Measurements from ENCODE around the gene GNG8.

Gene GNG8

DNA sequence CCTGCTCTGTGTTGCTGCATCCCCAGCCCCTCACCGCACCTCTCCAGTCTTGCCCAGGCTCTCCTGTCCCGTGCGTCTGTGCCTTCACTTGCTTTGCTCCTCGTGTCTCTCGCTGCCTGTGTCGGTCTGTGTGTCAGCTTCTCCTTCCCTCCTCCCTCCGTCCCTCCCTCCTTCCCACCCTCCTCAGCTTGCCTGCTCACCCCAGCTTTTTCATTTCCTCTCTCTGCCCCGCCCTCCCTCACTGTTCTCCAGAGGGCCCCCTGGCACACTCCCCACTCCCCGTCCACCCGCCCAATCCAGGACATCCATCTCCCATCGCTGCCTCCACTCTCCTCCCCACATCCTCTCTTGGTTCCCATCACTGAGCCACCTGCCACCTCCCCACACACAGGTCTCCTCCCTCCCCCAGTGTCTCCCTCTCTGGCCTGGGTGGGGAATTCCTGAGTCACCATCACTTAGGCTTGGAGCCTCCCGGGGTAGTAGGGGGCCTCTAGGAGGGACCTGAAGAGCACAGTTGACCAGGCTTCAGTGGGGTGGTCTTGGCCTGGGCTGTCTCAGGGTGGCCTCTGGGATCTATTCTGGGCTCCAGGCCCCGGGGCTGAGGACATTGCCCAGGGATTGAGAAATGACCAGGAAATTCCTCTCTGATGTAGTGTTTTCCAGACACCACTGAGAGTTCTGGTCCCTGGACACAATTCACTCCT is 10.9 kb downstream of the GNG8 start, which contains the start of gene PTGIR:
TSS of gene PTGIR (minus strand) at position 132 of the 704 bp plus-strand sequence. CDS start 864 bp downstream, outside the sequence.
- H3K4me1 ChIP-seq (ENCODE audit: control insufficient read depth, insufficient read depth, low read length) = no peaks in the 10 kb centered on the region

DNA sequence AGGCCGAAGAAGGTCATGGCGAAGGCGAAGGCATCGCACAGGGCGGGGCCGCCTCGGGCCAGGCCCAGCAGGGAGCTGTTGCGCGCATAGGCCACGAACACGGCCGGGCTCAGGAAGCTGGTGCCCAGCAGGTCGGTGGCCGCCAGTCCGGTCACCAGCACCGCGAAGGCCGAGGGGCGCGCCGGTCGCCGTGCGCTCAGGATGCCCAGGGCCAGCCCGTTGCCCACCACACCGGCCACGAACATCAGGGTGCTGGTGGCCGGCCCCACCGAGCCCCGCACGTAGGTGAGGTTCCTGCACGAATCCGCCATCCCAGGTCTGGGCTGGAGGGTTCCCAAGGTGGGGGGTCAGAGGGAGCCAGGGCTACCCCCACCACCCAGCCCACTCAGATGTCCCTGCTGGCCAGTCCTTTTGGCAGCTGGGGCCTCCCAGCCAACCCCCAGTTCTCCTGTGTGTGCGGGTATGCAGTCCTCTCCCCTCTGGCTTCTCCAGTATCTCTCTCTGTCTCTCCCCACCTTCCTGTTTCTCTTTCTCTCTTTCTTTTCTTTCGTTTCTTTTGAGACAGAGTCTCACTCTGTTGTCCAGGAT is 12.0 kb downstream of the GNG8 start:
- Histone ChIP-seq H3K36me3 (ENCODE audit: control insufficient read depth, insufficient read depth, low read length) (no peaks in the 10 kb centered on the region), H3K4me1 (ENCODE audit: control insufficient read depth, insufficient read depth, low read length) (no peaks in the 10 kb centered on the region), H3K4me3 (ENCODE audit: low read depth, low read length) (no peak overlapping the region), H3K9me3 (ENCODE audit: control insufficient read depth, insufficient read depth, low read length) (no peaks in the 10 kb centered on the region), H3K27me3 (ENCODE audit: control insufficient read depth, insufficient read depth, low read length) (no peaks in the 10 kb centered on the region), H3K9ac (ENCODE audit: low read depth, low read length) (no peak overlapping the region)

More for the DNA sequence above, 10.9 kb downstream of the GNG8 start, which contains the start of gene PTGIR:
- Histone ChIP-seq H3K27me3 (ENCODE audit: control insufficient read depth, insufficient read depth, low read length) (no peaks in the 10 kb centered on the region), H3K36me3 (ENCODE audit: control insufficient read depth, insufficient read depth, low read length) (no peaks in the 10 kb centered on the region), H3K9ac (ENCODE audit: low read depth, low read length) (no peak within 1 kb of the TSS), H3K4me3 (ENCODE audit: low read depth, low read length) (no peak within 1 kb of the TSS), H3K9me3 (ENCODE audit: control insufficient read depth, insufficient read depth, low read length) (no peaks in the 10 kb centered on the region)

DNA sequence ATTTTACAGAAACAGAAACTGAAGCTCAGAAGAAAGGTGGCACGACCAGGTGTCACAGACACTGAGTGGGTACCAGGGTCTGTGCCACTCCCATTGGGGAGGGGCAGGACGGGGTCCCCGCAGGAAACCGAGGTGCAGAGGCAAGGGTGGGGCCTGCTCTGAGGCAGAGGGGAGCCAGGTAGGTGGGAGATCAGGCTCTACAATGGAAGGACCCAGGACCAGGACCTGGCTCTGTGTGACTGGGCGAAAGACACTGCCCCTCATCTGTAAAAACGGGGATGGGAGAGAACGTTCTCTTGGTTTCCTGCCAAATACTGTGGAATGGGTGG is 13.9 kb downstream of the GNG8 start:
- H3K9me3 ChIP-seq (ENCODE audit: control insufficient read depth, insufficient read depth, low read length) = no peaks in the 10 kb centered on the region
- H3K36me3 ChIP-seq (ENCODE audit: control insufficient read depth, insufficient read depth, low read length) = no peaks in the 10 kb centered on the region
- no peaks in the 10 kb centered on the region for H3K27me3 ChIP-seq (ENCODE audit: control insufficient read depth, insufficient read depth, low read length)
- H3K4me1 ChIP-seq (ENCODE audit: control insufficient read depth, insufficient read depth, low read length) = no peaks in the 10 kb centered on the region
- H3K9ac ChIP-seq (ENCODE audit: low read depth, low read length) = no peak overlapping the region
- H3K4me3 ChIP-seq (ENCODE audit: low read depth, low read length) = no peak overlapping the region

DNA sequence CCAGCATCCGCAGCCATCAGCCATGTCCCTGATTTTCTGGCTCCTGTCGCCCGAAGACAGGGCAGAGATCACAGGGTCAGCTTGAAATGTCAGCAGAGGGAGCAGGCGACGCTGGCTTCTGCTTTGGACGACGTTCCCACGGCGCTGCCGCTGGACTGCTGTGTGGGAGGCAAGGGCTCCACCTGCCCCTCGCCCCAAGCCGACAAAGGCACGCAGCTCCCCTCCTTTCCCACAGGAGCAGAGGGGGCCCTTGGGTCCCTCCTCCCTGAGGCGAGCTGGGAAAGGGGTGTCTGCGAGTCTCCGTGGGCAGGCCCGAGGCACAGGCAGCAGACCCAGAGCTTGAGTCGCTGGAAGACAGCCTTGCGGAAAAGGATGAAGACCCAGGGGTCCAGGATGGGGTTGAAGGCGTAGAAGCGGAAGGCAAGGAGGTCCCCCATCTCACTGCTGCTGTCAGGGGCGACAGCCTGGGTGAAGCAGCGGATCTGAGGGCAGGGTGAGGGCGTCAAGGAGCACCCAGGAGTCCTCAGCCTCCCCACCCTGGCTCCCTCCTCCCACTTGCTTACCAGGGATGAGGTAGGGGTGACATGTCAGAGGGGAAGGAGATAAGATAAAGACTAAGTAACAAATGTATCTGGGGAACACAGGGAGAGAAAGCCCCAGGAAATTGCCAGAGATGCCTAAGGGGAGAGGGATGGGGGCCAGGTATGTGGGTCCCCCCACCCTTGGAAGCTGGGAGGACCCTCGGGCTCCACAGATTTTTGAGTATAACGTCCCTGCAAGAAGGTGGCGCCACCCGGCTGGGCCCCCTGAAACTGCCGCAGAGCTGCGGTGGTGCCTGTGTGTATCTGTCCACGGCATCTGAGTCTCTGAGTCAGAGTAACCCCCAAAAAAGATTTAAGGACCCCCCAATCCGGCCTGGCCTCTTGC is 14.5 kb downstream of the GNG8 start:
- H3K36me3 ChIP-seq (ENCODE audit: control insufficient read depth, insufficient read depth, low read length) = no peaks in the 10 kb centered on the region

DNA sequence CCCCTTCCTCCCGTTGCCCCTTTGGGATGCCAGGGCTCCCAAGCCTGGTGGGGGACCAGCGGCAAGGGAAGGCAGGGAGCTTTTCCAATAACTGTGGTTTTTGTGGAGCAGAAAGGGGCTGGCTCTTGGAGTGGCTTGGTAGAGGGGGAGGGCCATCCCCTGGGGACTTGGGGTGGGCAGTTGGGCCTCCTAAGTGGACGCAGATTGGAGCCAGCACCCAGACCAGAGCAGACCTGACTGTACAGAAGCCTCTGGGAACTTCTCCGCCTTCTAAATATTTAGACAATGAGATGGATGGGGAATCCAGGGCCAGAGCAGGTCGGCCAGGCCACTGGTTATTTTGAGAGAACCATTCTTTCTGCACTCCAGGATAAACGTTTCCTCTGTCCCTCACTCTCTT is 15.3 kb downstream of the GNG8 start:
- Histone ChIP-seq H3K36me3 (ENCODE audit: control insufficient read depth, insufficient read depth, low read length) (no peaks in the 10 kb centered on the region), H3K9me3 (ENCODE audit: control insufficient read depth, insufficient read depth, low read length) (no peaks in the 10 kb centered on the region), H3K9ac (ENCODE audit: low read depth, low read length) (no peak overlapping the region), H3K4me3 (ENCODE audit: low read depth, low read length) (no peak overlapping the region), H3K4me1 (ENCODE audit: control insufficient read depth, insufficient read depth, low read length) (no peaks in the 10 kb centered on the region), H3K27me3 (ENCODE audit: control insufficient read depth, insufficient read depth, low read length) (no peaks in the 10 kb centered on the region)

More for the DNA sequence above, 14.5 kb downstream of the GNG8 start:
- Histone ChIP-seq H3K9ac (ENCODE audit: low read depth, low read length) (no peak overlapping the region), H3K4me1 (ENCODE audit: control insufficient read depth, insufficient read depth, low read length) (no peaks in the 10 kb centered on the region), H3K27me3 (ENCODE audit: control insufficient read depth, insufficient read depth, low read length) (no peaks in the 10 kb centered on the region), H3K9me3 (ENCODE audit: control insufficient read depth, insufficient read depth, low read length) (no peaks in the 10 kb centered on the region), H3K4me3 (ENCODE audit: low read depth, low read length) (no peak overlapping the region)

DNA sequence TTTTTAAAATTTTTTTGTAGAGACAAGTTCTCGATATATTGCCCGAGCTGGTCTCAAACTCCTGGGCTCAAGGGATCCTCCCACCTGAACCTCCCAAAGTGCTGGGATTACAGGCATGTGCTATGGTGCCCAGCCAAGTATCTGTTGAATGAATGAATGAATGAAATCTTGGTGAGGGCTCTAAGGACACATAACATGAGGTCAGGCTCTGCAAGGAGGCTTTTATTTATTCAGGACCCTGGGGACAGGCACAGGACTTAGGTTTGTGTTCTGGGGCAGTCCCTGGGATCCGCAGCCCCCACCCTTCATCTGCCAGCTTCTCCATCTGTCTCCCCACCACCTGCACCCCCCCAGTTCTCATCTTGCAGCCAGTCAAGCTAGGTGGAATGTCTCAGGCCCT is 15.7 kb downstream of the GNG8 start:
- Histone ChIP-seq H3K36me3 (ENCODE audit: control insufficient read depth, insufficient read depth, low read length) (no peaks in the 10 kb centered on the region), H3K4me3 (ENCODE audit: low read depth, low read length) (no peak overlapping the region), H3K9me3 (ENCODE audit: control insufficient read depth, insufficient read depth, low read length) (no peaks in the 10 kb centered on the region), H3K4me1 (ENCODE audit: control insufficient read depth, insufficient read depth, low read length) (no peaks in the 10 kb centered on the region), H3K27me3 (ENCODE audit: control insufficient read depth, insufficient read depth, low read length) (no peaks in the 10 kb centered on the region), H3K9ac (ENCODE audit: low read depth, low read length) (no peak overlapping the region)

DNA sequence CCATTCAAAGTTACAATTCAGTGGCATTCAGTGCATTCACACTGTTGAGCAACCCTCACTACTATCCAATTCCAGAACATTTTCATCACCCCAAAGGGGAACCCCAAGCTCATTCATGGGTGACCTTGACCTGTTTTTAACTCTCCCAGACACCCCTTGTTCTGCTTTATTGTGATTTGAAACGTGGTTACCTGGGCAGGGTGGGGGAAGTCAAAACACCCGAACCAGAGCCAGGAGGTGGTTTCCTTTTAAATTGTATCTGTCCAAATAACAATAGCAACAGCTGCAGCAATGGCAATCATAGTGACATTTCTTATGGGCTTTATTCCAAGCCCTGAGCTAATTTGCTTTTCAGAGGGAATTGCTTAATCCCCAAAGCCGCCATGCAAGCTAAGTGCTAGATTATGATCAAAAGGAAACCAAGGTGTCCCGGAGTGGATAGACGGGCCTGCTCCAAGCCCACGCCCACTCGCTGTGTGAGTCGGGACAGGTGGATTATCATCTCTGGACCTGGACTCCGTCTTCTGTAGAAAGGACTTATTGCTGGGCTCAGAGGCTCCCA is 17.3 kb downstream of the GNG8 start:
- H3K9me3 ChIP-seq (ENCODE audit: control insufficient read depth, insufficient read depth, low read length) = no peaks in the 10 kb centered on the region
- no peaks in the 10 kb centered on the region for H3K4me1 ChIP-seq (ENCODE audit: control insufficient read depth, insufficient read depth, low read length)
- no peaks in the 10 kb centered on the region for H3K36me3 ChIP-seq (ENCODE audit: control insufficient read depth, insufficient read depth, low read length)
- H3K27me3 ChIP-seq (ENCODE audit: control insufficient read depth, insufficient read depth, low read length) = no peaks in the 10 kb centered on the region
- H3K9ac ChIP-seq (ENCODE audit: low read depth, low read length) = no peak overlapping the region
- H3K4me3 ChIP-seq (ENCODE audit: low read depth, low read length) = no peak overlapping the region

DNA sequence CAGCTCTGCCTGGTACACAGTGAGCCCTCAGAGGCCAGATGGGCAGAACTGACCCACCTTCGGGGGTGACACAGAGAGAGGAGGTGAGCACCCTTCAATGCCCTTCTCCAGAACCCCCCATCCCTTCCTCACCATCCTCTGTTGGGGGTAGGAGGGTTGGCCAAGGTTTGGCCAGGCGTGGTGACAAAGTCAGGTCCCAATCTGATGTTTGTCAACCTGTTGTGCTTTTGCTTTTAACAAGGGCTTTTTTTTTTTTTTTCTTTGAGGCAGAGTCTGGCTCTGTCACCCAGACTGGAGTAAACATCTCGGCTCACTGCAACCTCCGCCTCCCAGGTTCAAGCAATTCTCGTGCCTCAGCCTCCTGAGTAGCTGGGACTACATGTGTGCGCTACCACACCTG is 18.4 kb downstream of the GNG8 start:
- Histone ChIP-seq H3K9me3 (ENCODE audit: control insufficient read depth, insufficient read depth, low read length) (no peaks in the 10 kb centered on the region), H3K9ac (ENCODE audit: low read depth, low read length) (no peak overlapping the region), H3K27me3 (ENCODE audit: control insufficient read depth, insufficient read depth, low read length) (no peaks in the 10 kb centered on the region), H3K4me1 (ENCODE audit: control insufficient read depth, insufficient read depth, low read length) (no peaks in the 10 kb centered on the region), H3K4me3 (ENCODE audit: low read depth, low read length) (no peak overlapping the region), H3K36me3 (ENCODE audit: control insufficient read depth, insufficient read depth, low read length) (no peaks in the 10 kb centered on the region)

DNA sequence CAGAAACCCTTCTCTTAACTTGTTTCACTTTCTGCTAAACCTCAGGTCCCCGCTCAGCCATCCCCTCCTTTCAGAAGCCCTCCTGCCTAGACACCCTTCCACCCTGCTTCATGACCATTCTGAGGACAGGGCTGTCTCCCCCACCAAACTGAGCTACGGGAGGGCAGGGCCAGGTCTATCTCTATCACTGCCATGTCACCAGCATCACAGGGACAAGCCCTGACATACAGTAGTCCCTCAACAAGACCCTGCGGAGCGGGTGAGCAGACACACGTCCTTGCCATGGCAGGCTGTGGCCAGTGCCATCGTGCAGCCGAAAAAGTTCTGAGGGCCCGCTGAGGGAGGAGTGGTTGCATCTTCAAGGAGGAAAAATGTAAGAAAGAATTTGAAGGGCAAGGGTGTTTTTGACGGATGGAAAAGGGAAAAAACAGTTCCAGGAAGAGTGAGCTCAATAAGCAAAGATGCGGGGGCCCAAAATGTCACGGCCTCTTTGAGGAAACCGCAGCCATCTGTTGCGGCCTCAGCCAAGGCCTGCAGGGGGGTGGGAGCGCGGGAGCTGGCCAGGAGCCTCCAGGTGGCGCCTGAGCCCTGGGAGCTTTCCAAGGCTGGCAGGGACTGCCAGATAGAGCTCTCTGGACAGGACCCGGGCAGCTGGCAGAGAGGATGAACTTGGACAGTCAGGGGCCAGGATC is 19.2 kb downstream of the GNG8 start:
- H3K36me3 ChIP-seq (ENCODE audit: control insufficient read depth, insufficient read depth, low read length) = no peaks in the 10 kb centered on the region
- no peak overlapping the region for H3K9ac ChIP-seq (ENCODE audit: low read depth, low read length)
- H3K9me3 ChIP-seq (ENCODE audit: control insufficient read depth, insufficient read depth, low read length) = no peaks in the 10 kb centered on the region
- no peaks in the 10 kb centered on the region for H3K27me3 ChIP-seq (ENCODE audit: control insufficient read depth, insufficient read depth, low read length)
- H3K4me1 ChIP-seq (ENCODE audit: control insufficient read depth, insufficient read depth, low read length) = no peaks in the 10 kb centered on the region
- H3K4me3 ChIP-seq (ENCODE audit: low read depth, low read length) = no peak overlapping the region

DNA sequence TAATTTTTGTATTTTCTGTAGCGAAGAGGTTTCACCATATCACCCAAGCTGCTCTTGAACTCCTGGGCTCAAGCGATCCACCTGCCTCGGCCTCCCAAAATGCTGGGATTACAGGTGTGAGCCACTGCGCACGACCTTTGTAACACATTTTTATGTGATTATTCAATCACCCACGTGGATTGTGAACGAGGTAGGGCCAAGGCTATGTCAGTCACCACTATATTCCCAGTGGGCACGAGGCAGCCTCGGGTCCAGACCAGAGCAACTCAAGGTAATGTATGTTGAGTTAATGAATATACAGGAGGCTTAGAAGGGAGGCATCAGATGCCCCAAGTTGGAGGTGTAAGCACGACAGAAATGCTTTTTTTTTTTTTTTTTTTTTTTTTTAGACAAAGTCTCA is 20.0 kb downstream of the GNG8 start:
- peaks cover under 1% of the 10 kb centered on the region for H3K36me3 ChIP-seq (ENCODE audit: control insufficient read depth, insufficient read depth, low read length)
- H3K9me3 ChIP-seq (ENCODE audit: control insufficient read depth, insufficient read depth, low read length) = no peaks in the 10 kb centered on the region
- no peak overlapping the region for H3K9ac ChIP-seq (ENCODE audit: low read depth, low read length)
- H3K4me3 ChIP-seq (ENCODE audit: low read depth, low read length) = no peak overlapping the region
- H3K4me1 ChIP-seq (ENCODE audit: control insufficient read depth, insufficient read depth, low read length) = no peaks in the 10 kb centered on the region
- no peaks in the 10 kb centered on the region for H3K27me3 ChIP-seq (ENCODE audit: control insufficient read depth, insufficient read depth, low read length)

DNA sequence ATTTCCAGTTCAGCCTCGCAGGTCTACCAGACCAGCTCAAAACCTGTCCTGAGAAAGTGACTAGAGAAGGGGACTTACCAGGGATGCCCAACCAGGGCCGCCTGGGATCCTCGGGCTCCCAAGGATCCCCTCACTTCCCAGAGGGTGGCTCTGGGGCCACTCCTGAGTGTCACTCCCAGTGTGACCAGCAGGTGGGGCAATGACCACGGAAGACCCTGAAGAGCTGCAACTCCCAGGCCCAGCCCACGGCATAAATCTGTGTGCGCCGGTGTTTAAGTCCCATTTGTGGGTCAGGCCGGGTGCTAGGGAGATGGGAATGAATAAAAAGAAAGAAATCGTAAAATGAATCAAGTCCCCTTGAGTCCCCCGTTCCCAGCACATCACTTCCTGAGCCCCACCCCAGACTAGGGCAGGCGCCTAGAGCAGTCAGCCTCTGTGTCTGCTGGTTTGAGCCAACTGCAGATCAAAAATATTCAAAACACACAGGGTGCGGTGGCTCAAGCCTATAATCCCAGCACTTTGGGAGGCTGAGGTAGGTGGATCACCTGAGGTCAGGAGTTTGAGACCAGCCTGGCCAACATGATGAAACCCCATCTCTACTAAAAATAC is 21.8 kb downstream of the GNG8 start:
- Histone ChIP-seq H3K27me3 (ENCODE audit: control insufficient read depth, insufficient read depth, low read length) (no peaks in the 10 kb centered on the region), H3K4me1 (ENCODE audit: control insufficient read depth, insufficient read depth, low read length) (no peaks in the 10 kb centered on the region), H3K9ac (ENCODE audit: low read depth, low read length) (no peak overlapping the region), H3K4me3 (ENCODE audit: low read depth, low read length) (no peak overlapping the region), H3K36me3 (ENCODE audit: control insufficient read depth, insufficient read depth, low read length) (peaks cover 7% of the 10 kb centered on the region), H3K9me3 (ENCODE audit: control insufficient read depth, insufficient read depth, low read length) (no peaks in the 10 kb centered on the region)

Measured in iPS-15b (cell line).